ENCODE measurements around the gene TAS1R2.

- TF ChIP-seq CTCF (IDR thresholded peaks at IDR 0.05) = no peak
- no peak for TF ChIP-seq POLR2A (IDR thresholded peaks at IDR 0.05)
Measured at GRCh38 chr1:18861590-18861989, 2.1 kb upstream of the TAS1R2 start.
